HL-60 (cell line): ENCODE results near the gene SEC23B.

Experiments used
- DNase-seq, 2 experiments: peaks; one replicate each; pipeline ENCODE4 v3.0.0-alpha.2; 2010 to 2020; ENCODE audit warnings: low read depth in 1 of 2, low spot score in 1 of 2
- H3K27ac ChIP-seq: fragments of 250-450 bp; sonication (Bioruptor Pico); replicated peaks from 2 replicates; pipeline ENCODE4 v1.5.1; 2020; ENCODE audit warnings: mild to moderate bottlenecking, moderate library complexity
- H3K27me3 ChIP-seq: fragments of 250-450 bp; sonication (Bioruptor Pico); 2 replicates; pipeline ENCODE4 v1.5.1; 2021; ENCODE audit warnings: mild to moderate bottlenecking, moderate library complexity; ENCODE audit not compliant: insufficient read depth, poor library complexity, severe bottlenecking
- H3K4me3 ChIP-seq: replicated peaks from 2 replicates; pipeline ENCODE4 v1.5.1; 2011; ENCODE audit warnings: mild to moderate bottlenecking, control low read depth, low read length; ENCODE audit not compliant: insufficient read depth
- CTCF ChIP-seq: IDR thresholded peaks from one replicate; pipeline ENCODE4 v1.5.1; 2011; ENCODE audit warnings: low read length, control low read depth, inconsistent platforms; ENCODE audit not compliant: insufficient read depth
- GABPA ChIP-seq: IDR thresholded peaks from 2 replicates; pipeline ENCODE4 v1.6.1; 2012; ENCODE audit warnings: low read depth
- POLR2AphosphoS5 ChIP-seq: IDR thresholded peaks from 2 replicates; pipeline ENCODE4 v1.6.1; 2012; ENCODE audit warnings: low read depth
- REST ChIP-seq: IDR thresholded peaks from 2 replicates; pipeline ENCODE4 v1.6.1; 2012; ENCODE audit warnings: low read depth; ENCODE audit not compliant: insufficient replicate concordance
- SPI1 ChIP-seq: IDR thresholded peaks from 2 replicates; pipeline ENCODE4 v1.6.1; 2012; ENCODE audit warnings: low read depth, mild to moderate bottlenecking, borderline replicate concordance

The SEC23B gene

GRCh38 chr20:18566892-18567738, 59.4 kb downstream of the SEC23B start, which contains the start of gene SMIM26:
TSS of gene SMIM26 (plus strand) at chr20:18567432. CDS start at chr20:18567479, 47 bp downstream.
- Histone ChIP-seq H3K27me3 (no peaks in the 10 kb centered on the region), H3K27ac (peak within 1 kb of the TSS; percentile 88), H3K4me3 (peak within 1 kb of the TSS; percentile 55)
- TF ChIP-seq POLR2AphosphoS5: peak; percentile 74
- peak; percentile 96 for TF ChIP-seq GABPA
- TF ChIP-seq REST: no peak
- peak; percentile 91 to 93 for DNase-seq

GRCh38 chr20:18567739-18568091, 60.0 kb downstream of the SEC23B start:
- Histone ChIP-seq H3K27me3 (no peaks in the 10 kb centered on the region), H3K27ac (peak overlapping the region; percentile 88), H3K4me3 (peak overlapping the region; percentile 55)
- no peak for DNase-seq
- TF ChIP-seq GABPA (no peak), POLR2AphosphoS5 (no peak), REST (no peak), CTCF (no peak), SPI1 (no peak)

GRCh38 chr20:18571009-18571408, 63.3 kb downstream of the SEC23B start:
- H3K27me3 ChIP-seq: no peaks in the 10 kb centered on the region
- no peak for DNase-seq
- H3K27ac ChIP-seq: no peak overlapping the region
- TF ChIP-seq SPI1: no peak
- no peak for TF ChIP-seq REST
- no peak for TF ChIP-seq POLR2AphosphoS5
- TF ChIP-seq GABPA: no peak
- no peak for TF ChIP-seq CTCF
- no peak overlapping the region for H3K4me3 ChIP-seq
